ENCODE measurements around the gene AKAP9.
"Not testable (repeated sequence)": the region's sequence is repeated elsewhere in the genome, so short reads cannot be mapped to it uniquely, and the experiment has no call there.

- not testable (repeated sequence) for TF ChIP-seq CTCF (optimal IDR thresholded peaks at IDR 0.05 in 1 of 3, IDR thresholded peaks at IDR 0.05 in 1 of 3, conservative IDR thresholded peaks at IDR 0.05 in 1 of 3; ENCODE audit: extremely low read depth in 1 of 3, insufficient read depth in 2 of 3, low read length in 3 of 3); EZH2 (IDR thresholded peaks at IDR 0.05; ENCODE audit: low read length)
These were observed 143.3 kb downstream of the AKAP9 start for GRCh38 chr7:92083922-92084321.
